ENCODE results near the gene TMEM183A.

TMEM183A gene

DNA sequence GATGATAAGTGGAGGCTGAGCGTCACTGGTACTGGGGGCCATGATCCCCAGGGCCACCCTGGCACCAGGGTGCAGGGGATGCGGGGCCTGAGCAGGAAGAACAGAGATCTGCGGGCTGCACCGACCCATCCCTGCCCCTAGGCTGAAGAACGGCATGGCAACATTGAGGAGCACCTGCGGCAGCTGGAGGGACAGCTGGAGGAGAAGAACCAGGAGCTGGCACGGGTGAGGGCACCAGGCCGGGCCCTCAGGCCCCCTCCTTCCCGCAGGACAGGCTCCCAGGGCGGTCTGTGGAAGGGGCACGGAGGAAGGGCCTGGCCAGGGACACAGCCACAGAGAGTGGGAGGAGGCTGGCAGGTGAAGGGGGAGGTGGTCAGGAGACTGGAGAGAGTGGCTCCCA lies 40.9 kb downstream of the TMEM183A start:
- no peak for DNase-seq

DNA sequence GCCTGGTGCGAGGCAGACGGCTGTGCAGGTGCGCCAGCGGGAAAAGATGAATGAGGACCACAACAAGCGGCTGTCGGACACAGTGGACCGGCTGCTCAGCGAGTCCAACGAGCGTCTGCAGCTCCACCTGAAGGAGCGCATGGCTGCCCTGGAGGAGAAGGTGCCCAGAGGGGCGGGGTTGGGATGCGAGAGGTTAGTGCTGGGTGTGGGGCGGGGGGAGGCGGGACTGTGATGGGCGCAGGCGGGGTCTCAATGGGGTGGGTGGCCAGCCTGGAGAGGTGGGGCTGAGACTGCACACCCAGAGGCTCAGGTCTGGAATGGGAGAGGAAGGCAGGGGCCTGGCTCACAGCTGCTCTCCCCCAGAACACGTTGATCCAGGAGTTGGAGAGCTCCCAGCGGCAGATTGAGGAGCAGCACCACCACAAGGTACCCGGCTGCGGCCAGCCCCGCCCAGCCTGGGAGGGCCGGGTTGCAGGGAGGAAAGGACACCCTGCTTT lies 41.4 kb downstream of the TMEM183A start:
- DNase-seq = no peak

GRCh38 chr1:203049077-203049476 lies 41.9 kb downstream of the TMEM183A start:
- DNase-seq = no peak

- no peak for DNase-seq
These were observed 42.5 kb downstream of the TMEM183A start for GRCh38 chr1:203049576-203050180.

- DNase-seq = no peak
These were observed 43.7 kb downstream of the TMEM183A start for GRCh38 chr1:203050826-203051225.

DNA sequence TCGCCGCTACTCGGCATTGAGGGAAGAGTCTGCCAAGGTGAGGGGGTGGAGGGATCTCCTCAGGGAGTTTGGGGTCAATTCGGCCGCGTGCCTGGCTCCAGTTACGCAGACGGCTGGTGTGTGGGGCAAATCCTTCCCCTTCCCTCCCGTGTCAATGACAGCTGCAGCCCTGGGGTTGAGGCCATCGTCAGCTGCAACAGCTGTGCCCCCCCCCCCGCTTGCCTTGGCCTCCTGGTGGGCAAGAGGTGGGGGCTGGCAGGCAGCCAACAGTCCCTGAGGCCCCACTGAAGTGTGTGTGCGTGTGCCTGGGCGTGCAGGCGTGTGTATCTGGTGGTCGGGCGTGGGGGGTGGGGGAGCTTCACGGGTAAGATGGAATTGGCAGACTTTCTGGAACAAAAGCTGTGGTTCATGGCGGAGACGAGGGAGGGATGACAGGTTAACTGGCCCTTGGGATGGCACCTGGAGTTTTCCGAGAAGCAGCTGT lies 44.7 kb downstream of the TMEM183A start:
- DNase-seq = no peak

DNA sequence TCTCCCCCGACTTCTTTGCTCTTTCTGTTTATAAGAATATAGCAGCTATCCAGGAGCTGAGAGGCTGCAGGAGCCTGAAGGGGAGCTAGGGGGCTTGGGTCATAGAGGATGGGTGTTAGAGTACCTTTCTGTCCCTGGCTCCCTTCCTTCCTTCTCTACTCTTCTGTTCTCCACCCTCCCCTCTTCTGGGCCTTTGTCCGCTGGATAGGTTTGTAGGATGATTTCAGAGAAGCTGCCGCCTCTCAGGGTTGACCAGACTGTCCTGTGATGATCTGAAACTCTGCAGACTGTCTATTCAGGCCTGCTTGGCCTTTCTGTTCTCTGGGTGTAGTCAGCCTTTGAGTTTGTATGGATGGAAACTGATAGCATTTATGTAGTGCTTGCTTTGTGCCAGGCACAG lies 45.4 kb downstream of the TMEM183A start:
- DNase-seq = no peak

GRCh38 chr1:203054184-203054583 lies 47.0 kb downstream of the TMEM183A start:
- no peak for DNase-seq

- DNase-seq = no peak
These were observed 47.5 kb downstream of the TMEM183A start for GRCh38 chr1:203054642-203055041.

GRCh38 chr1:203055161-203055799 lies 48.1 kb downstream of the TMEM183A start:
- no peak for DNase-seq

- no peak for DNase-seq
These were observed 48.8 kb downstream of the TMEM183A start for GRCh38 chr1:203056012-203056411.

GRCh38 chr1:203056516-203056915 lies 49.3 kb downstream of the TMEM183A start:
- DNase-seq = no peak

- no peak for DNase-seq
These were observed 50.9 kb downstream of the TMEM183A start for GRCh38 chr1:203057911-203058675.

DNA sequence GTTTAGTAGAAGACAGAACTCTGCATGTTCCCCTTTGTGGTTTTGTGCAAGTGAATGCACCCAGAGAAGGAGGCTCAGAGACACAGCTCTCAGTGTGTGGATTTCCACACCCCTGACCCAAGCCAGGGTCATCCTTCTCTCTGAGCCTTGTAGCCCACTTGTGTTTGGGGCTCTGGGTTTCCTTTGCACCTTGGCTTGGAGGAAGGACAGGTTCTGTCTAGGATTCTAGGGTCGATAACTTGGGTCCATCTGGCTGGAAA lies 51.4 kb downstream of the TMEM183A start:
- DNase-seq = no peak

DNA sequence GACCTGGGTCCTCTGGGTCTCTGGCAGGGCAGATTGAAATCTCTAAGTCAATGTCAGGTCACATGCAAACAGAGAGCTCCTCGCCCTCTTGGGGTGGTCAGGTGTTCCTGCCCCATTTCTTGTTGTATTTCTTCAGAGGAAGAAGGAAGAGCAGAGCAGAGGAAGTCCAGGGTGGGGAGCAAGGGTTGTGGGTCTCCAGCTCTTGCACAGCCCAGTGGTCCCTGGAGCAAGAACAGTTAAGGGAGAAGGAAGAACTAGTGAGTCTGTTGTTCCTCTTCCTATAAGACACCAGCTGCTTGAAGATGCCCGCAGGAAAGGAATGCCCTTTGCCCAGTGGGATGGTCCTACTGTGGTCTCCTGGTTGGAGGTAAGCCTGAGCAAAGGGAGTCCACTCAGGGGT lies 52.3 kb downstream of the TMEM183A start:
- no peak for DNase-seq

GRCh38 chr1:203060115-203060514 lies 52.9 kb downstream of the TMEM183A start:
- DNase-seq = no peak

- no peak for DNase-seq
These were observed 56.1 kb downstream of the TMEM183A start for GRCh38 chr1:203063287-203063686.

DNA sequence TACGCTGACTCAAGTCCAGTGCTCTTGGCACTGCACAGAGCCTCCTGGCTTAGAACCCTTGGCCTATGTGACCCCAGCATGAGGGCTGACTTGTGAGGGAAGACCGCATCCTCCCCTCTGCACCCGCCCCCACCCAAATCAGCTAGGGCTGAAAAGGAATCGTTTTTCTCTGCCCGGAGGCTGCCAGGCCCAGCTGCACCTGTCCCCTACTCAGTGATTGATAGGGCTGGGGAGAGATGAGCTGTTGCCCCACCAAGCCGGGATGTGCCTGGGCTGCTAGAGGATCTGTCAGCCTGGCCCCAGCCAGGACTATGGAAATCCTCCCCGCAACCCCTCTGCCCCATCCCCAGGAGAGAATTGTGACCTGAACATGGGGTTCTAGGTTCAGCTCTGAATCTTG lies 58.0 kb downstream of the TMEM183A start:
- no peak for DNase-seq

- DNase-seq = no peak
These were observed 58.8 kb downstream of the TMEM183A start for GRCh38 chr1:203065986-203066385.

- no peak for DNase-seq
These were observed 59.8 kb downstream of the TMEM183A start for GRCh38 chr1:203066965-203067364.

GRCh38 chr1:203069030-203069747 lies 62.0 kb downstream of the TMEM183A start:
- no peak for DNase-seq

- DNase-seq = no peak
These were observed 64.9 kb downstream of the TMEM183A start for GRCh38 chr1:203072002-203072602.

- no peak for DNase-seq
These were observed 65.7 kb downstream of the TMEM183A start for GRCh38 chr1:203072911-203073310.
